GM18505 (cell line): ENCODE data around the gene MKRN3.

Source experiments
- ATAC-seq: cut with Tn5 transposase; IDR thresholded peaks from one replicate; pipeline ENCODE4 v1.9.1; 2021; ENCODE audit not compliant: unreplicated experiment
- POLR2A ChIP-seq: IDR thresholded peaks from 4 replicates; pipeline ENCODE4 v1.6.1; 2011; ENCODE audit warnings: borderline replicate concordance; ENCODE audit not compliant: insufficient read depth, insufficient read length; ENCODE audit errors: extremely low read depth

MKRN3 gene

DNA sequence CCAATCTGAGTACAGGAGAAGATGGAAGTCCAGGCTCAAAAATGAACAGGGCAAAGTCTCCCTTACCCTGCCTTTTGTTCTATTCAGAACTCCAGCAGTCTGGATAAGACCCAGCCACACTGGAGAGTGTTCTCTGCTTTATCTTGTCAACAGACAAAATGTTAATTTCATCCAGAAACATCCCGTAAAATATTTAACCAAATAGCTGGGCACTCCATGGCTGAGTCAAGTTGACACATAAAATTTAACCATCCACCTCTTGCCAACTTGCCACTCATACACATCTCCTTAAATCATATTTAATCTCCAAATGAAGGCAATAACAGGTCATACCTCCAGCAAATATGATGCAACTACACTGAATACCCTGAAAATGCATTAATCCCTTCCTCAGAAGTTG, 33.6 kb downstream of the MKRN3 start:
- TF ChIP-seq POLR2A, result no peak
- ATAC-seq, result no peak

DNA sequence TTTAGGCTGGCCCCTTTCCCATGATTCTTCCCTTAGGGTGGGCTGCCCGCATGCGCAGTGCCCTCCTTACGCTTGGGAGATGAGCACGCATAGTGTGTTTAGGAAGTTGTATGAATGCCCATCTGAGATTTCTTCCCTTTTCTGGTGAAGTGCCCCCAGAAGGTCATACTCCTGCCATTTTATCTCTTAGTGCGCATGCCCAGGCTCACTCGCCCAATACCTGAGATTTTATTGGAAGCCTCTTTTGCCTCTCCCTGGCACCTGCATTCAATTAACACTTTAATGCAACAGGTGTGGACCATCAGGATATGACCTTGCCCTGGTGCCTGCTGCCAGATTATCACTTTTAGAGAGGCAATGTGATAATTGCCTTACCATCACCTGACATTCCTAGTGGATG, 36.6 kb downstream of the MKRN3 start:
- ATAC-seq, result no peak
- TF ChIP-seq POLR2A, result no peak

DNA sequence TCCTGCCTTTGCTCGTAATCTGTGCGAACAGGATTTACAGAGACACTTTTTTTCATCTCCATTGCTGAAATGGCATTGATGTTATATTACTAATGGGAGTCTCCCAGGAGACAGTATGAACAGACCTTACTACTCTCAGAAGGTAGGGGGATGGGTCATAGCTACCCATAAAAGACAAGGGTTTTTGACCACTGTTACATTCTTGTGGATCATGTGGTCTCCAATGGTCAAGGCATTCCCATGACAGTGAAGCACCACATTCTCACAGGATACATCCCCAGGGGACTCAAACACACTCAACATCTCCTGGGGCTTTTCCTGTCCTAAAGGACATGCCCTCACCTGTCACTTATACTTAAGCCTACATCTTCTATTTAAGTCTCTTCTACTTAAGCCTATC, 40.8 kb downstream of the MKRN3 start:
- no peak for ATAC-seq
- no peak for TF ChIP-seq POLR2A

GRCh38 chr15:23616536-23616935, 51.1 kb downstream of the MKRN3 start:
- no peak for TF ChIP-seq POLR2A
- no peak for ATAC-seq
